ENCODE results near the gene DDX20.
"Not testable (repeated sequence)": the region's sequence is repeated elsewhere in the genome, so short reads cannot be mapped to it uniquely, and the experiment has no call there.

The DDX20 gene

DNA sequence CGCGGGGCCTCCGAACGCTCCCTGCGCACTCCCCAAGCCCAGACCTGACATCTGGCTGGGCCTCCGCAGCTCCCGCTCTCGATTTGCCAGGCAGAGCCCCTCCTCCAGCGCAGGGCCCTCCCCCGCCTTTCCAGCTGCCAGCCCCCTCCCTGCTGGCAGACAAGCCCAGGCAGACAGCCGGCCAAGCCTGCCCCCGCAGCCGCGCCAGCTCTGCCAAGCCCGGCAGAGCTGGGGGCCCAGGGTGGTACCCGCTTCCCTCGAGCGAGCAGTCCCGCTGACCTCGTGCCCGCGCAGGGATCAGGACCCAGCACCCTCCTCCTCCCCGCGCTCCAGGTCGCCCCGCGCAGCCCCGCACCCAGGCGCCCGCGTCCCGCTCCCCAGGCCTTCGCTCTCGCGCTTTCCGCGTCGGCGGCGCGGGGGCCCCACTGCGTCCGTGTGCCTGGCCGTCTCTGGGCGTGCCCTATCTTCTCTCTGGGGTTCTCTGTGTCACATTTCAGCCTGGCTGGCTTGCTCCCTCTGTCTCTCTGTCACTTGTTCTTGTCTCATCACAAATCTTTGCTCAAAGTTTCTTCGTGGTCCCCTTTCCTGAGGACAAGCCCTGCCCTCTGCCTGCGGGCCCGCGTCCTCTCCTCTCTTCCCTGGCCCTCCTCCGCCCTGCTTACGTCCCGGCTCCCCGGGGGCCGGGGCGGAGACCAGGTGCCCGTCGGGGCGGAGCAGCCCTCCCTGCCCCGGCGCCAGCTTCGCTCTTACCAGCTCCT lies 17.1 kb upstream of the DDX20 start:
- DNase-seq (ENCODE audit: low spot score in 2 of 2) (peak in 1 of 2 donors; percentile 85), ATAC-seq (peak; percentile 72)
- Mint-ChIP-seq H3K4me1 (peaks cover 33% of the 10 kb centered on the region), H3K27ac (peak overlapping the region; percentile 87), H3K4me3 (peak overlapping the region; percentile 85), H3K36me3 (no peaks in the 10 kb centered on the region), H3K9me3 (no peaks in the 10 kb centered on the region)

DNA sequence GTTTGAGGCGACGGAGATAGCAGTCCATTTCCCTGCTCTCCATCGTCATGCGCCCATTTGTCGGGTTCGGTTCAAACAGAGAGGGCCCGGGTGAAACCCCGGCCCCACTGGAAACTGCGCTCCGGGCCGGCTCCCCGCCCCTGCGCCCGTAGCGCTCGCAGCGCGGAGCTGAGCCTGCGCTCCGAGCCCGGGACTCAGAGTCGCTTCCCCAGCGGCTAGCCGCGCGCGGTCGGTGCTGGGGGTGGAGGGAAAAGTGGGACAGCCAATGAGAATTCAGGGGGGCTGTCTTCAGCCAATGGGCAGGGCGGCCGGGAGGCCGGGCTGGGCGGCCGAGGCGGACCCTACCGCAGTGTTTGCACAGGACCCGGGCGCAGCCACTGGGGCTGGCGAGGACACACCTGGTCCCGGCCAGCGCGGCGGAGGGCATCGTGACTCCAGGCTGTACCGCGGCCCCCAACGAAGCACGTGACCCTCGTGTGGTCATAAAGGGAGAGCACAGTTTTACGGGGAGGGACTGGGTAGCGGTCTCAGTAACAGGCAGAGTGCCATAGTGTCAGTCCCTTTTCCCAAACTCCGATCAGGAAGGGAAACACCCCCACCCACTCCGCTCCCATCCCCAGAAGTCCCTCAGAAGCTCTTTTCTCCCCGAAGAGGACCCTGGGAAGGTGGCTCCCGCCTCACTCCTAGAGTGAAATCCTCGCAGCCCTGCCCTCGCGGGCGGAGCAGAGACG lies 16.3 kb upstream of the DDX20 start, which contains the start of gene INKA2:
INKA2 (minus strand) TSS at position 202 of the 731 bp plus-strand sequence; CDS start at position 49, 153 bp downstream.
- ATAC-seq (peak; percentile 88), DNase-seq (ENCODE audit: low spot score in 2 of 2) (peak; percentile 71 to 90)
- Mint-ChIP-seq H3K9me3 (no peaks in the 10 kb centered on the region), H3K27ac (peak within 1 kb of the TSS; percentile 87), H3K36me3 (no peaks in the 10 kb centered on the region), H3K4me1 (peaks cover 33% of the 10 kb centered on the region), H3K4me3 (peak within 1 kb of the TSS; percentile 85)

DNA sequence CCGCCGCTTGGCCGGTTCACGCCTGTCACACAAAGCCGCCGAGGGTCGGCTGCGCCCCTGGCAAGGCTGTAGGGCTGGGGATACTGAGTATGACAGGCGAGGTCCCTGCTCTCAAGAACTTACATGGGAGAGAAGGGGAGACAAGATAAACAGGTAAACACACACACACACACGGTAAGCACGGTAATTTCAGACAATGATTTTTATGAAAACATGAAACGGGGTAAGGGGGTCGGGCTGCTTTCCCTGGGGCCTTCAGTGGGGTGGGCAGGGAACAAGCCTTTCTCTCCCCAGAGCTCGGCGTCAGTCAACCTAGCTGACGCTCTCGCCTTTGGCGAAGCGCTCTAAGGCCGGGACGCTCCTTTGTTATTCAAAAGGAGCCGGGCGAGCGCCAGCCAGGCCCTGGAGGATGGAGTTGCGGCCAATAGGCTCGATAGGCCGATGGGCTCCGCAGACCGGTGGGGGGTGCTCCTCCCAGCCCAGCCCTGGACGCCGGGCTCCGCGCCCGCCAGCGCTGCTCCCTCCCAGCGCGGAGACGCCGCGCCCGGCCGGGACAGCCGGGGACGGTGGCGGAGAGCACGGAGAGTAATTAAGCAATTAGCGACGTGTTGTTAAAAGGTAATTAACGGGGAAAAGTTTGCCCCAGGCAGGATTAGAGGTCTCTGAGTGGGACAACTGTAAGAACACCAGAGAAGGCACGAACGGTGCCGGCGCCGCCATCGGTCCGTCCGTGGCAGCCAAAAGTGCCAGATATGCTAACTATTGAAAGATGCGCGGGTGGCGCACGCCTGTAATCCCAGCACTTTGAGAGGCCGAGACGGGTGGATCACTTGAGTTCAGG lies 15.6 kb upstream of the DDX20 start:
- Mint-ChIP-seq H3K4me3 (peak overlapping the region; percentile 85), H3K4me1 (peaks cover 33% of the 10 kb centered on the region), H3K27ac (no peak overlapping the region), H3K9me3 (no peaks in the 10 kb centered on the region), H3K36me3 (no peaks in the 10 kb centered on the region)
- ATAC-seq (peak; percentile 4), DNase-seq (ENCODE audit: low spot score in 2 of 2) (peak; percentile 11 to 68)

DNA sequence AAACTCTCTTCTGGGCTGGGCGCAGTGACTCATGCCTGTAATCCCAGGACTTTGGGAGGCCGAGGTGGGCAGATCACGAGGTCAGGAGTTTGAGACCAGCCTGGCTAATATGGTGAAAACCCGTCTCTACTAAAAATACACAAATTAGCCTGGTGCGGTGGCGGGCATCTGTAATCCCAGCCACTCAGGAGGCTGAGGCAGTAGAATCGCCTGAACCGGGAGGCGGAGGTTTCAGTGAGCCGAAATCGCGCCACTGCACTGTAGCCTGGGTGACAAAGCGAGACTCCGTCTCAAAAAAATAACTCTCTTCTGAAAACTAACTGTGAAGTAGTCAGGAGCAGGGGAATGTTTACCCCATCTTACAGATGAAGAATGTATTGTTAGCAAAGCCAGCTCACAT lies 13.4 kb upstream of the DDX20 start:
- DNase-seq (ENCODE audit: low spot score in 2 of 2); H3K9me3 Mint-ChIP-seq; H3K27ac Mint-ChIP-seq; H3K36me3 Mint-ChIP-seq; H3K4me3 Mint-ChIP-seq; ATAC-seq: not testable (repeated sequence)
- H3K4me1 Mint-ChIP-seq: peaks cover 38% of the 10 kb centered on the region

DNA sequence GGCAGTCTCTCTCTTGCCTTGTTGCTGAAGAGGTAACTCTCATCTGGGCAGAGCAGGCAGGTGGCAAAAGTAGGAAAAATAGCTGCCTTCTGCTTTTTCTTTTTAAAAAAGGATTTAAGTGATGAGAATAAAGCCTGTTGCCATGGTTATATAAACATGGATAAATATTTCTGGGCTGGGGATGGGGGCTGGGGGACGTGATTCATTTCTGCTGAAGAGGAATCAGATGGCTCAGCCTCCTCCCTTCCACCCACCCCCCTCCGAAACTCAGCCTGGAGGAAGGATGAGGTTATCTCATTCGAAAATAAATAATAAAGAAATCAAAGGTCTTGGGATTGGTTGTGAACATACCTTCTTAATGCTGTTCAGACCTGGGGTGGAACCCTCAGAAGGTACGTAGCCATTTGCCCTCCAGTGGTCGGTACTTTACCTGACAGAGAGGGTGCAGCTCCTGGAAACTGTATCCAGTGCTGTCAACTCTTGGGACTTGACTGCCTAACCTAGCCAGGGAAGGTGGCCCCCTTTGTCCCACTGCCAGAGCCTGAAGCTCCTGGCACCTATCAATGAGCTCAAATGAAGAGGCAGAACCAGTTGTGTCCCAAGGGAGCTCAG lies 12.7 kb upstream of the DDX20 start:
- H3K27ac Mint-ChIP-seq: no peak overlapping the region

DNA sequence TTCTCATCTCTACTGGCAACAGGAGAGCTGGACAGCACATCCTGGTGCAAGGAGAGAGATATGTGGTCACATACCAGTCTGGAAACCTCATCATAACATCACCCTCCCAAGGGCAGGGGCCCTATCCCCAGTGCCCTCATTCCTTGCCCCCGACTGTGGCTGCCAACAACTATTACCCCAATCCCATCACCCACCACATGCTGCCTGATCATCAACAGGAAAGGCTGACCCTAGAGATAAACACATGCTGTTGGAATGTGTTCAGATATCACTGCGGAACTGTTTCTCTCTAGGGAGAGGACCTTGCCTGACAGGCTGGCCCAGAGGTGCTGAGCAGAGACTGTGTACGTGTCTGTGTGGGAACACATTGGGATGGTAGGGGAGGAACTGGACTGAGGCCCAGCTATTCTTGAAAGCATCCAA lies 12.0 kb upstream of the DDX20 start:
- Mint-ChIP-seq H3K4me1 (peaks cover 32% of the 10 kb centered on the region), H3K4me3 (no peak overlapping the region), H3K27ac (no peak overlapping the region), H3K9me3 (no peaks in the 10 kb centered on the region), H3K36me3 (no peaks in the 10 kb centered on the region)
- ATAC-seq (no peak), DNase-seq (ENCODE audit: low spot score in 2 of 2) (no peak)

More for the DNA sequence above, 12.7 kb upstream of the DDX20 start:
- no peak for DNase-seq (ENCODE audit: low spot score in 2 of 2)
- Mint-ChIP-seq H3K4me1 (peaks cover 37% of the 10 kb centered on the region), H3K4me3 (no peak overlapping the region), H3K9me3 (no peaks in the 10 kb centered on the region), H3K36me3 (no peaks in the 10 kb centered on the region)
- no peak for ATAC-seq

DNA sequence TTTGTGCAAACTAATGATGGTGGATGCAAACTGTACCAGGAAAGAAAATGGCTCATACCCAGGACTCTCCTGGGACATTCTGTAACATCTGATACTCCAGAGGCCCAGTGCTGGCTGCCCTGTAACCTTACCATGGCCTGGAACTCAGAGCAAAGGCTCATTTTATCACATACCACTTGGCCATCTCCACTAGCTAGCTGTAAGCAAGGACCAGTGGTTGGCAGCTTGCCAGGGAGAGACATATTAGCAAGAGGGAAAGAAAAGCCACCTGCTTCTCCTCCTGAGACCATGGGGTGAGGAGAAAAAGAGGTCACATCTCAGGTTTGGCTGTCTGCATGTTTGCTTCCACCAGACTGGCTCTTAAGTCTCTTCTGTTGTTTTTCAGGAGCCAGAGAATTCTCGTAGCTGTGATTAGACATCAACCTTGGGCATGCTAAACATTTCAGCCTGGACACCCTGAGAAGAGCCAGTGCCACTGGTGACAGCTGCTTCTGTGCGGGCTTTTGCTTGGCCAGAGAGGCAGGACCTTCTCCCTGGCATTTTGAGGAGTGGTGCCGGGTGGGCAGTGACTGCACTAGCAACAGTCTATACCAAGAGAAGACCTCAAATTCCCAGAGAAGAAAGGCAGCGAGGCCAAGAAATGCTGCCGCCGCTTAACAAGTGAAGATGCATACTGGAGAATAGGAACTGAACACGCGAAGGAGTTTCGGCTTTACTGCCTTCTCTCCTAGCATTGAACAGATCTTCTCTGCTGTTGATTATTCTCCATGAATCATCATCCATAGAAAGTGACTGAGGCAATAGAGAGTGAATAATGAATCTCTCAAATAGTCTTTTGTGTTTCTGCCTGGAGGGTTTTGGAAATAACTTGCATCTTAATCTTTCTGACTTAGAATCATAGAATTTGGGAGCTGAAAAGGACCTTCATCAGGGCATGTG lies 9.8 kb upstream of the DDX20 start:
- DNase-seq (ENCODE audit: low spot score in 2 of 2) (no peak), ATAC-seq (no peak)
- Mint-ChIP-seq H3K36me3 (no peaks in the 10 kb centered on the region), H3K4me3 (no peak overlapping the region), H3K27ac (no peak overlapping the region), H3K9me3 (no peaks in the 10 kb centered on the region), H3K4me1 (peaks cover 14% of the 10 kb centered on the region)

DNA sequence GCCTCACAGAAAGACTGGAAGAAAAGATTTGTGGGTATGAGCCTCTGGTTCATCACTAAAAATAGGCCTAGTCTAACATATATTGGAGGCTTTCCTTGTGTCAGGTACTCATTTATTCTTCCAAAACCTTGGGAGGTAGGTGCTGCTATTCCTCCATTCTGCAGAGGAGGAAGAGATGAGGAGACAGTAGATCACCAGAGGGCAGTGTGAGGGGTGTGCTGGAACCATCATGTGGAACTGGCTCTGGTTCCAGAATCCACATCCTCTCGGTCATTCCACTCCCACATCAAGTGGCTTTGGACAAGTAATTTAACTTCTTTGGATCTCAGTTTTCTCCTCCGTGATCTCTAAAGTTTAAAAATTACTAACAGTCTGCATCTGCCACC lies 9.1 kb upstream of the DDX20 start:
- ATAC-seq: no peak
- no peaks in the 10 kb centered on the region for H3K9me3 Mint-ChIP-seq
- DNase-seq (ENCODE audit: low spot score in 2 of 2): no peak
- H3K27ac Mint-ChIP-seq: no peak overlapping the region
- H3K4me1 Mint-ChIP-seq: peaks cover 13% of the 10 kb centered on the region
- no peaks in the 10 kb centered on the region for H3K36me3 Mint-ChIP-seq
- H3K4me3 Mint-ChIP-seq: no peak overlapping the region

DNA sequence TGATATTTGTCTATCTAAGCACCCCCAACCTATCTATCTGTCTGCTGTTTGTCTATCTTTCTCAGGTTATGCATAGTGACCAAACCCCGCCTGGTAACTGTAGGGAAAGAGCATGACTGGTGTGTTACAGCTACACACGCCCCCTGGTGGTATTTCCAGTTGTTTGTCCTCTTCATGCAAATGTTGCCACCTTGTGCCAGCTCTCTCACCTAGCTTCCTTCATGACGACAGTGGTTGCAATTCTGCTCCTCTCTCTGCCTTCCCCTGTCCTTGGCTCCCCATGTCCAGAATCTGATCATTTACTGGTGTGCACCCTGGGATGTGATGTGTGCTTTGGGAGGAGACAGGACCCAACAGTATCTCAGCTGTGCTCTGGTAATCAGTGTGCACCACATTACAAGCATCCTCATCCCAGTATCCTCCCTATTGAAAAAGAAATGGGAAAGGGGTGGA lies 8.4 kb upstream of the DDX20 start:
- Mint-ChIP-seq H3K27ac (no peak overlapping the region), H3K4me3 (no peak overlapping the region), H3K36me3 (no peaks in the 10 kb centered on the region), H3K9me3 (no peaks in the 10 kb centered on the region), H3K4me1 (peaks cover 13% of the 10 kb centered on the region)
- peak; percentile 46 to 80 for DNase-seq (ENCODE audit: low spot score in 2 of 2)
- peak; percentile 87 for ATAC-seq

DNA sequence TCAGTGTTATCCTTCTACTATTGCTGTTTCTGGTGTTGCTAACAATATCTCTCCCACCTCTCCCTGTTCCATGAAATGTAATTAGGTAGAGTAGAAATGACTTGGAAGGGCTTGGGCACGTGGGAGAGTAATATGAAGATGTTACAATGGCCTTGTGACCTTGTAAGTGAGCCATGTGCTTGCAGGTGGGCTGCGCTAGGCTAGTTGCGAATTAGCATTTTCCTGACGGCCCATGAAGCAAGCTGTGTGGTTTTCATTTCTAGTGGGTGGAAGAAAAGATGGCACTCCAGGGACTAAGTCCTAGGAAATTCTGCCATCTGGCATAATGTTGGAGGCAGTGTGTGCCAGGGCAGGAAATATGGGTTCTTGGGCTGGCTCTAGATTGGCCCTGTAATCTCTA lies 7.8 kb upstream of the DDX20 start:
- H3K9me3 Mint-ChIP-seq: no peaks in the 10 kb centered on the region
- no peak overlapping the region for H3K4me3 Mint-ChIP-seq
- no peak for ATAC-seq
- H3K36me3 Mint-ChIP-seq: no peaks in the 10 kb centered on the region
- H3K27ac Mint-ChIP-seq: no peak overlapping the region
- peaks cover 13% of the 10 kb centered on the region for H3K4me1 Mint-ChIP-seq
- peak in 1 of 2 donors; percentile 39 for DNase-seq (ENCODE audit: low spot score in 2 of 2)

DNA sequence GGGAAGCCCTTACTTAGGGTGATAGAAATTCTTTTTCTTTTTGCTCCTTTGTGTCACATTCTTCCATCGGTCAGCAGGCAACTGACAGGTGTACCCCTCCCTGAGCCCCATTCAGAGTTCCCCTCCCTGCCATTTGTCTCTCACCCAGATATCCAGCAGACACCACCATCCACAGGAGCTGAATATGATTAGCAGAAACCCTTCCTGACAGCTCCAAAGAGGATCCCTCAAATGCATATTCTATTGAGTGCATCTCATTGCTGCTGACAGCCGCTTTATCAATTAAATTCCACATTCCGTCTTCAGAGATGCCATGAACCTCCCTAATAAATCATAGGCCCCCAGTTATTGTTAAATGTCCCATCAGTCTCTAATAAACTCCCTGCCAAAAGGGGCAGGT lies 6.1 kb upstream of the DDX20 start:
- peaks cover 22% of the 10 kb centered on the region for H3K4me1 Mint-ChIP-seq
- no peak overlapping the region for H3K4me3 Mint-ChIP-seq
- no peak for DNase-seq (ENCODE audit: low spot score in 2 of 2)
- no peaks in the 10 kb centered on the region for H3K9me3 Mint-ChIP-seq
- H3K36me3 Mint-ChIP-seq: no peaks in the 10 kb centered on the region
- no peak for ATAC-seq
- H3K27ac Mint-ChIP-seq: no peak overlapping the region

DNA sequence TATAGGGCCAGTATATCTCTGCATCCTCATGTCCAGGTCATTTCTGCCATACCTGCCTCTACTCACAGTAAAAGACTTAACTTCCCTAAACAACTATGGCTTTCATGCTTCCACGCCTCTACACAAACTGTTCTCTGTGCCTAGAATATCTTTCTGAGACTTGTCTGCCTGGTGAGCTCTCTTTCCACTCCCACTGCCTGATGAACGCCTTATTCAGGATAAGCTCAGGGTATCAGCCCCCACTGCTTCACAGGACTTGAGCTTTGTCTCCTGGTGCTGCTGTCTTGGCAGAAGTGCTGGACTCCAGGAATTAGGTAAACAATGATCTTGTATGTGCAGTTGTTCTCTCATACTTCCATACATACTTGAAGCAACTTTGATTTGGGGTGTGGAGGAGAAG lies 4.8 kb upstream of the DDX20 start:
- H3K4me1 Mint-ChIP-seq: peaks cover 29% of the 10 kb centered on the region
- H3K27ac Mint-ChIP-seq: no peak overlapping the region
- DNase-seq (ENCODE audit: low spot score in 2 of 2): no peak
- no peak overlapping the region for H3K4me3 Mint-ChIP-seq
- ATAC-seq: no peak
- no peaks in the 10 kb centered on the region for H3K9me3 Mint-ChIP-seq
- H3K36me3 Mint-ChIP-seq: peaks cover 6% of the 10 kb centered on the region

DNA sequence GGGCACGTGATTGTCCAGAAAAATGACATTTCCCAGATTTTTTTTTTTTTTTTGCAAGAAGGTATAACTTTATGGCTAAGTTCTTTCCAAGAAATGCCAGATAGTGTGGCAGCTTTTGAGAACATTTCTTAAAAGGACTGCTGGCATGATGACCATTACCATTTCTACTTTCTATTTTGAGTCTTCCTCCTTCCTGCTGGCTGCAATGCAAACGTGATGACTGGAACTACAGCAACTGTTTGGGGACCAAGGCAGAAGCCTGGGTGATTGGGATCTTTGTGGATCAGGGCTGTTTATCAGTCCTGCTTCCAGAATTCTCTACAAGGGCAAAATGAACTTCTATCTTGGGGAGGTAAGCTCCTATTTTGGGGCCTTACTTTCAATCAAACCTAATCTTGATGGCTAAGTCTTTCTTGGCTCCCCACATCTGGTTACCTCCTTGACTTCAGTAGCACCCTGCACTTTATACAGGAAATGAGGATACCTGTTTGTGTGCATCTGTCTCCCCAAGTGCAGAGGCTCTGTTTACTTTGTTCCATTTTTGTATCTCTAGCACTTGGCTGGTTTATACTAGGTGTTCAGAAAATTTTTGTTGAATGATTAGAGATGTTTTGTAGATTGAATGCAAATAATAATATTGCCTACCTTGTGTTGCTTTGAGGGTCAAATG lies 3.7 kb upstream of the DDX20 start:
- Mint-ChIP-seq H3K36me3 (peaks cover 15% of the 10 kb centered on the region), H3K4me1 (peaks cover 31% of the 10 kb centered on the region), H3K27ac (no peak overlapping the region), H3K4me3 (no peak overlapping the region), H3K9me3 (no peaks in the 10 kb centered on the region)
- DNase-seq (ENCODE audit: low spot score in 2 of 2) (no peak), ATAC-seq (no peak)

DNA sequence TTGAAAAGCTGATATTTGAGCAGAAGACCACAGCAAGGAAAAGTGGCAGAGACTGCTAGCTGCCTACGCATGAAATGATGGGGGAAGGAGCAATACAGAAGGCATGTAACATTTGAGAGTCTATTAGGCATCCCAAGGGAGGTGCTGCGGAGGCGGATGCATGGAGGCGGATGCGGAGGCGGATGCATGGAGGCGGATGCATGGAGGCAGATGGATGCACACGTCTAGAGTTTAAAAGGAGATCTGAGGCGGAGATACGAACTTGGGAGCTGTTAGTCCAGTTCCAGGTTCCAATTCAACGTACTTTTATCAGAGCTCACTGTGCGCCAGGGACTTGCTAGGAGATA lies 744 bp upstream of the DDX20 start:
- ATAC-seq (no peak), DNase-seq (ENCODE audit: low spot score in 2 of 2) (no peak)
- no peaks in the 10 kb centered on the region for H3K9me3 Mint-ChIP-seq
- H3K27ac Mint-ChIP-seq: peak overlapping the region; percentile 95
- peak overlapping the region; percentile 85 for H3K4me3 Mint-ChIP-seq
- H3K36me3 Mint-ChIP-seq: peaks cover 44% of the 10 kb centered on the region
- peaks cover 35% of the 10 kb centered on the region for H3K4me1 Mint-ChIP-seq

All from stimulated activated effector memory CD8-positive, alpha-beta T cell treated with anti-CD3 and anti-CD28 coated beads, Interleukin-12 subunit alpha, Interleukin-12 subunit beta, amount 100 ng/mL, for 72 hours (primary cell).